ENCODE measurements around the gene QSOX1.

Gene QSOX1

DNA sequence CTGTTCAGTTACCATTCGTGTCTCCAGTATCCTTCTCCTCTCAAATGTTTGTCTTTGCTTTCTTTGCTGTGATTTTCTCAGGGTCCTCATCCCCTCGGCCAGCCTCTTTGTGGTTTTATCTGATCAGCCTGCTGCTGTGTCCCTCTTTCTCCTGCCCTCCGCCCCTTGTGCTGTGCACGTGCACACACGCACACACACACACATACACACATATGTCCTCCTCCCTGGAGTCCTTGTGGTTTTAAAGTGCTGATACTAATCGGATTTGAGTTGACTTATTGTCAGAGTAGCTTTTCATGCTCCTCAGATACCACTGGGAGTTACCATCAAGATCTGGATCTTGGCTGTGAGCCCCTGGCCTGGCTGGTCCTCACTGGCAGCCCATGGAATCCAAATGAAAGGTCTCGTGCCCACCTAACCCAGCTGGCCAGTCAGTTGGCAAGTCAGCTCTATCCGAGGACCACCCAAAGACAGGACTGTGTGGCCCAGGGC is 34.1 kb downstream of the QSOX1 start:
- H3K4me3 ChIP-seq (ENCODE audit: low read length) = no peak overlapping the region
- no peak for DNase-seq (ENCODE audit: low read depth)
- TF ChIP-seq, protein P1, sequence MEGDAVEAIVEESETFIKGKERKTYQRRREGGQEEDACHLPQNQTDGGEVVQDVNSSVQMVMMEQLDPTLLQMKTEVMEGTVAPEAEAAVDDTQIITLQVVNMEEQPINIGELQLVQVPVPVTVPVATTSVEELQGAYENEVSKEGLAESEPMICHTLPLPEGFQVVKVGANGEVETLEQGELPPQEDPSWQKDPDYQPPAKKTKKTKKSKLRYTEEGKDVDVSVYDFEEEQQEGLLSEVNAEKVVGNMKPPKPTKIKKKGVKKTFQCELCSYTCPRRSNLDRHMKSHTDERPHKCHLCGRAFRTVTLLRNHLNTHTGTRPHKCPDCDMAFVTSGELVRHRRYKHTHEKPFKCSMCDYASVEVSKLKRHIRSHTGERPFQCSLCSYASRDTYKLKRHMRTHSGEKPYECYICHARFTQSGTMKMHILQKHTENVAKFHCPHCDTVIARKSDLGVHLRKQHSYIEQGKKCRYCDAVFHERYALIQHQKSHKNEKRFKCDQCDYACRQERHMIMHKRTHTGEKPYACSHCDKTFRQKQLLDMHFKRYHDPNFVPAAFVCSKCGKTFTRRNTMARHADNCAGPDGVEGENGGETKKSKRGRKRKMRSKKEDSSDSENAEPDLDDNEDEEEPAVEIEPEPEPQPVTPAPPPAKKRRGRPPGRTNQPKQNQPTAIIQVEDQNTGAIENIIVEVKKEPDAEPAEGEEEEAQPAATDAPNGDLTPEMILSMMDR (conservative IDR thresholded peaks at IDR 0.05; ENCODE audit: low read length) = no peak

GRCh38 chr1:180190091-180190490 is 35.4 kb downstream of the QSOX1 start:
- TF ChIP-seq, protein P1 (conservative IDR thresholded peaks at IDR 0.05; ENCODE audit: low read length) = no peak
- H3K4me3 ChIP-seq (ENCODE audit: low read length) = no peak overlapping the region
- DNase-seq (ENCODE audit: low read depth) = no peak

GRCh38 chr1:180192172-180192571 is 37.5 kb downstream of the QSOX1 start:
- TF ChIP-seq, protein P1 (conservative IDR thresholded peaks at IDR 0.05; ENCODE audit: low read length) = no peak
- no peak for DNase-seq (ENCODE audit: low read depth)

DNA sequence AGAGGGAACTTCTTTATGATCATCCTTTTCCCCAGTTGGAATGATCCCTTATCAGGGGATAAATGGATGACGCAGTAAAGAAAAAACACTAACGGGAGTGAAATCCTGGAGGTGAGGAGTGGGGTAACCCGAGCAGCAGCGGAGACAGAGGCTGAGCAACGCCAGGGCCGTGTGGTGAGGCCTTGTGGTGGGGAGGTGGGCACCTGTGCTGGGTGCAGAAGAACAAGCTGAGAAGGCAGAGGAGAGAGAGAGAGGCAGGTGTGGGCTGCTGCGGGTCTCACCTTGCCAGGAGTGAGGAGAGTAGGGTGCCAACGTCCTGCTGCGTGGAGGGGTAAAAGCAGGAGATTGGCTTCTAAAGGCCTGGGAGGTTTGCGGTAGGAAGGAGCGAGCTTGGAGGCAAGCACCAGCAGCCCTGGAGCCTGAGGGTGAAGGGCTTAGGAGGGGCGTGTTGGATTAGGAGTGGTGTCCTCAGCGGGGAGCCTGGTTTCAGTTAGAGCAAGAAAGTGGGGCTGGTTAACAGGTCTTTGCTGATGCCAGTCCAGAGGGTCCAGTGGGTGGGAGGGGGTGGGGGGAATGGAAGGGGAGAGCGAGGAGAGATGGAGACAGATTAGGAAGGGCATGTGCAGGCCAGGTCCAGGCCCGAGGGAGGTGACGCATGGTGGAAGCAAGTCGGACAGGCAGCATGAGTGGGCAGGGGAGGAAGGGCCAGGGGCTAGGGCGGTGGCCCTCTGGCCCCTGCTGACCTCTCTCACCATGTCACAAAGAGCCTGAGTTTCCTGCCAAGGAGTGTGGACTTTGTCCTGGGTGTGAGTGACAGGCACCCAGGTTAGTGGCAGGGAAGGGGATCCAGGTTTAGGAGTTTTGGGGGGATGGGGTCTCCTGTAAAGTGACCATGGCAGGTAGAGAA is 38.7 kb downstream of the QSOX1 start:
- DNase-seq (ENCODE audit: low read depth) = no peak
- H3K4me3 ChIP-seq (ENCODE audit: low read length) = no peak overlapping the region
- TF ChIP-seq, protein P1 (conservative IDR thresholded peaks at IDR 0.05; ENCODE audit: low read length) = no peak

More at GRCh38 chr1:180192172-180192571, 37.5 kb downstream of the QSOX1 start:
- H3K4me3 ChIP-seq (ENCODE audit: low read length) = no peak overlapping the region

DNA sequence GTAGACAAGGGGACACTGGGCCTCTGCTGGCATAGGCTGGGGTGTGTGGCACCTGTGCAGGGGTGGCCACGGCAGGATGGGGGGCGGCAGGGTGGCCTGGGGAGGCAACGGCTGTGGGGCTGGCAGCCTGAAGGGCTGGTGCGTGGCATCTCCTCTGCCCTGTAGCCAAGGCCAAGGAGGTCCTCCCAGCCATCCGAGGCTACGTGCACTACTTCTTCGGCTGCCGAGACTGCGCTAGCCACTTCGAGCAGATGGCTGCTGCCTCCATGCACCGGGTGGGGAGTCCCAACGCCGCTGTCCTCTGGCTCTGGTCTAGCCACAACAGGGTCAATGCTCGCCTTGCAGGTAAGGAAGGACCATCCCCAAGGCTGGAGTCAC is 39.4 kb downstream of the QSOX1 start:
- no peak for DNase-seq (ENCODE audit: low read depth)
- TF ChIP-seq, protein P1 (conservative IDR thresholded peaks at IDR 0.05; ENCODE audit: low read length) = no peak
- no peak overlapping the region for H3K4me3 ChIP-seq (ENCODE audit: low read length)

DNA sequence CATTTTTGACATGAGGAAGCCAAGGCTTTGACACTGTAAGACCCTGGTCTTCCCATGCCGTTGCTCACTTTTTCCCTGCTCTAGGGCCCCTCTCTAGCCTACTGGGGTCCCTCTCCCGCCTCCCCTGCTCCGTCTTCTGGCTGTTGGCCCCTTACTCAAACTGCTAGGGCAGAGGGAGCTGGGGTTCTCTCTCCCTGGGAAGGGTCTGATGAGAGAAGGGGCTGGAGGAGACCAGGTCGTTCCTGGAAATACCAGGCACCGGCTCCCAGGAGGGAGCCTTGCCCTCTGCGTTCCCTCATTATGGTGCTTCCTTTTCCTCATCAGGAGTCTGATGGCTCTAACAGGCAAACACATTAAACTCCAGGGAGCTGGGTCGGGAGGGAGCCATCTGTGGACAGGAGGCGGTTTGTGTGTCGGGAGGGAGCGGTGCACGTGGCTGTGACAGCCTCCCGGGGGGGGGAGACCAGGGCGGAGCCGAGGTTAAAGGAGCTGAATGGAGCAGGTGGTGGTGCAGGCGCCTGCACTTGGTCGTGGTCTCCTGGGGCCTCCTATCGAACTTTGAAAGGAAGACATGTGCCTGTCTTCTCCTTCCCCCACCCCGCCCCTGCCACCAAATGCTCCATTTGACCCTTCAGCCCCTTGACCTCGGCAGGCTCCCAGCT is 40.0 kb downstream of the QSOX1 start:
- H3K4me3 ChIP-seq (ENCODE audit: low read length) = no peak overlapping the region
- TF ChIP-seq, protein P1 (conservative IDR thresholded peaks at IDR 0.05; ENCODE audit: low read length) = no peak
- no peak for DNase-seq (ENCODE audit: low read depth)

All from AG10803 (cell line).